ENCODE data around the gene NOPCHAP1.
"Not testable (repeated sequence)": the region's sequence is repeated elsewhere in the genome, so short reads cannot be mapped to it uniquely, and the experiment has no call there.

Gene NOPCHAP1

DNA sequence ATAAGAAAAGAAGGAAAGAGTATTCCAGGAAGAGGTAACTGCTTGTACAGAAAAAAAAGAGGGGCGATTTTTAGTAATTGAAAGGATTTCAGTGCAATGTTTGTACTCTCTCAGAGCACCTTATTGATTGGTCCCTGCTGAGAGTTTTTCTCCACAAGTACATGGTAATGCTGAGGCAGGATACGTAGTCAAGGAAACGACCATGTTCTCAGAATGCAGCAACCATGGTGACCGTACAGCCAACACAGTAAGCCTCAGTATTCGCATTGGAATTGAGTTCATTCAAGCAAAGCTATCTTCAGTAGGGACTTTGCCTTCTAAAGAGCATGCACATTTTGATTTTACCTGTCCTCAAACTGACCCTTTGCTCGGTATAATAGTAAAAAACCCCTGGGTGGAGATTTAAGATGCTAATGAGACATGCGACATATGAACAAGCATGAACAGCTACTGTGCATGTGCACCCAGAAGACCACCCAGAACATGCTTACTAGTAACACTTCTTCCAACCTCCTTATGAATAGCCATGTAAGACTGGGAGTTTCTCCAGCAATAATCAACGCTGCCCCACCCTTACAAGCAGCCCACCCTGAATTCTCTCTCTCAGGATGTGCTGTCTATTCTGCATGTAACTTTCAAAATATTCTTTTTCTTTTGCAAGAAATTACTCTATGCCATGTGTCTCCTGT is 21.8 kb upstream of the NOPCHAP1 start:
- in situ Hi-C loops (cut with MboI; ENCODE audit: low sequenced_read_pairs) = no loop called here

- in situ Hi-C loops (cut with MboI; ENCODE audit: low sequenced_read_pairs) = no loop called here
Observed at GRCh38 chr12:104964856-104965205, 21.3 kb upstream of the NOPCHAP1 start.

- in situ Hi-C loops (cut with MboI; ENCODE audit: low sequenced_read_pairs) = no loop called here
Observed at GRCh38 chr12:104966677-104967076, 19.4 kb upstream of the NOPCHAP1 start.

DNA sequence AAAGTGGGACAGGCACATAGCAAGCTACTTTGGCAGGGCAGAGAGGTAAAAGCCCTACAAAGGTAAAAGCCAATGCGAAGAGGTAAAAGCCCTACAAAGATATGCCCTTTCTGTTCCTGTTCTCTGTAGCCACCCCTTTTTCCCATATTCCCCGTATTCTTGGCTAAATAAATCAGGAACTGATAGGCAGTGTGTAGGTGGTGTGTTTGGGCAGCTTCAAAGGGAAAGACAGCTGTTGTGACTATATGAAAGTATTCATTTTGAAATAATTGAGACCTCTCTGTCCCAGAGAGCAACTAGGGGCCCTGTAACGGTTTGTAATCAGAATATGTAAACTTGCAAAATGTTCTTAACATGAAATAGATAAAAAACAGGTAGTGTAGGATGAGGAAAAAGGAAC is 16.8 kb upstream of the NOPCHAP1 start:
- in situ Hi-C loops (cut with MboI; ENCODE audit: low sequenced_read_pairs) = no loop called here

GRCh38 chr12:104971306-104971705 is 14.8 kb upstream of the NOPCHAP1 start:
- in situ Hi-C loops (cut with MboI; ENCODE audit: low sequenced_read_pairs) = no loop called here

DNA sequence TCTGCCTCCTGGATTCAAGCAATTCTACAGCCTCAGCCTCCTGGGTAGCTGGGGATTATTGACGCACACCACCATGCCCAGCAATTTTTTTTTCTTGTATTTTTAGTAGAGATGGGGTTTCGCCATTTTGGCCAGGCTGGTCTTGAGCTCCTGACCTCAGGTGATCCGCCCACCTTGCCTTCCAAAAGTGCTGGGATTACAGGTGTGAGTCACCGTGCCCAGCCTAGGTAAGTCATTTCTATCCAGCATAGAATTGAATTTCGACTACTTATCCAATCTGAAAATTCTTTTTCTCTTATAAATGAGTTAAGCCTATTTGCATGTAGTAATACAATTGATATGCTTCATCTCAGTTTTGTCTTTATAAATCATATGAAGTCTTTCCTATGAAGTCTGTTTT is 12.9 kb upstream of the NOPCHAP1 start:
- in situ Hi-C loops (cut with MboI; ENCODE audit: low sequenced_read_pairs) = no loop called here

- in situ Hi-C loops (cut with MboI; ENCODE audit: low sequenced_read_pairs) = no loop called here
Observed at GRCh38 chr12:104974626-104975290, 11.4 kb upstream of the NOPCHAP1 start.

DNA sequence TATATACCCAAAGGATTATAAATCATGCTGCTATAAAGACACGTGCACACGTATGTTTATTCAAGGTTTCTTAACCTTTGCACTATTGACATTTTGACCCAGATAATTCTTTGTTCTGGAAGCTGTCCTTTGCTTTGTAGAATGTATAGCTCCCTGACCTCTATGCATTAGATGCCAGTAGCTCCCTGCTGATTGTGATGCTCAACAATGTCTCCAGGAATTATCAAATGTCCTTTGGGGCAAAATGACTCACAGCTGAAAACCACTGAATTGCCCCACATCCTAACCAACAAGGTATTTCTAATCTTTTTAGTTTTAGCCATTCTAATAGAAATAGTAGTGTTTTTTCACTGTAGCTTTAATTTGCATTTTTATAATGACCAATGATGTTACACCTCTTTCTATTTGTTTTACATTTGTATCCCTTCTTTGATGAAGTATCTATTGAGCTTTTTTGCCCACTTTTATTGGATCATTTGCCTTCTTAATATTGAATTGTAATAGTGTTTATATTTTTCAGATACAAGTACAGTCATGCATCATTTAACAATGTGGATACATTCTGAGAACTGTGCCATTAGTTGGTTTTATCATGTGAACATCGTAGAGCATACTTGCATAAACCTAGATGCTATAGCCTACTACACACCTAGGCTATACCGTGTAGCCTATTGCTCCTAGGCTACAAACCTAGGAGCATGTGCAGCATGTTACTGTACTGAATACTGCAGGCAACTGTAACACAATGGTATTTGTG is 10.4 kb upstream of the NOPCHAP1 start:
- in situ Hi-C loops (cut with MboI; ENCODE audit: low sequenced_read_pairs) = no loop called here

DNA sequence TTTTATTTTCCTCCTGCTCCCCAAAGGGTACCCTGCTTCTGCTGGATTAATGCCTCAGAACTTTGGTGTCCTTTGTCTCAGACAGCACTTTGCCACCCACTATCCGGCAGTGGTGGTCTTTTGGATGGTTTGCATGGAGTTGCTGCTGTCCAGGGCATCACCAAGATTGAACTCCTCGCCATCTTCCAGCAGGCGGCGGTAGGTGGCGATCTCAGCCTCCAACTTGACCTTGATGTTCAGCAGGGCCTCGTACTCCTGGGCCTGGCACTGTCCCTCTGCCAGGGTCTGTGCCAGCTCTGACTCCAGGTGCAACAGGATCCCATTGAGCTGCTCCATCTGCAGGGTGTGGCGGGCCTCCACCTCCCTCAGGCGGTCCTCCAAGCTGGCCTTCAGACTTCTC is 9.4 kb upstream of the NOPCHAP1 start:
- in situ Hi-C loops (cut with MboI; ENCODE audit: low sequenced_read_pairs) = no loop called here

DNA sequence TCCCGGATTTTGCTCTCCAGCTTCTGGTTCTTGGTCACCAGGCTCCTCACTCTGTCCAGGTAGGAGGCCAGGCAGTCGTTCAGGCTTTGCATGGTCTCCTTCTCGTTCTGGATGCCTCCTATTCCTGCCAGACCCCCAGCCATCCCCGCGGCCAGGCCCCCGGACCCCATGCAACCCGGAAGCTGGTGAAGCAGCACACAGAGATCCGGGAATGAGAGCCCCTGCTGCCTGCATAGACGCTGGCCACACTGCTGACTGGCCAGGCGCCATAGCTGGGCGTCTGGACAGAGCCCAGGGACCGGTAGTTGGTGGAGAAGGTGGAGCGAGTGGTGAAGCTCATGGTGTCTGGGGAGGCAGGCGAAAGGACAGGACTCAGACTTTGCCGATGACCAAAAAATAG is 8.4 kb upstream of the NOPCHAP1 start:
- in situ Hi-C loops (cut with MboI; ENCODE audit: low sequenced_read_pairs) = not testable (repeated sequence)

DNA sequence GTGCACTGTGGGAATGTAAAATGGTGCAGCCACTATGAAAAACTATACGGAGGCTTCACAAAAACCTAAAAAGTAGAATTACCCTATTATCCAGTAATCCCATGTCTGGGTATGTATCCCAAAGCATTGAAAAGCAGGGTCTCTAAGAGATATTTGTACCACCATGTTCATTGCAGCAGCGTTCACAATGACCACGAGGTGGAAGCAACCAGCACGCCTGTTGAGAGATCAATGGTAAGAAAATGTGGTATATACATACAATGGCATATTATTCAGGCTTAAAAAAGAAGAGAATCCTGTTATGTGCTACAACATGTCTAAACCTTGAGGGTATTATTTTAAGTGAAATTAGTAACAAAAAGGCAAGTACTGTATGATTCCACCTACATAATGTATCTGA is 910 bp upstream of the NOPCHAP1 start:
- in situ Hi-C loops (cut with MboI; ENCODE audit: low sequenced_read_pairs) = no loop called here

DNA sequence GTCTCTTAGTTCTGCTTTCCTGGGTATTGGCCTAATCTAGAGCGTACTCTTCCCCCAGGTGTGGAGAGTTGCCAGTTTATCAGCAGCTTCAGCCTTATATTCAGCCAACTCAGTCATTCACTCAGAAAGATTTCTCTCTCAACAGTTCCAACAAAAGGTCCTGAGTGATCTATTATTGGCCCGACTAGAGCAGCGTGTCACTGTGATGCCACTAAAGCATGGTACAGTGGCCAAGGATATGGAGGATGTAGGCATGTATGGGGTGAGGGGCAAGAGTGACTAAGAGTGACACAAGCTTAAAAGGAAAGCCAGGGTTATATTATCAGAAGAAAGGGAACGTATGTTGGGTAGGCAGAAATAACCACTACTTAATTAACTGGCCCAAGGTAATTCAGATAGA is 4.8 kb downstream of the NOPCHAP1 start:
- in situ Hi-C loops (cut with MboI; ENCODE audit: low sequenced_read_pairs) = no loop called here

GRCh38 chr12:104991565-104992128 is 5.5 kb downstream of the NOPCHAP1 start:
- in situ Hi-C loops (cut with MboI; ENCODE audit: low sequenced_read_pairs) = no loop called here

- in situ Hi-C loops (cut with MboI; ENCODE audit: low sequenced_read_pairs) = no loop called here
Observed at GRCh38 chr12:104994336-104994735, 8.2 kb downstream of the NOPCHAP1 start.

- in situ Hi-C loops (cut with MboI; ENCODE audit: low sequenced_read_pairs) = no loop called here
Observed at GRCh38 chr12:104997541-104997940, 11.4 kb downstream of the NOPCHAP1 start.

DNA sequence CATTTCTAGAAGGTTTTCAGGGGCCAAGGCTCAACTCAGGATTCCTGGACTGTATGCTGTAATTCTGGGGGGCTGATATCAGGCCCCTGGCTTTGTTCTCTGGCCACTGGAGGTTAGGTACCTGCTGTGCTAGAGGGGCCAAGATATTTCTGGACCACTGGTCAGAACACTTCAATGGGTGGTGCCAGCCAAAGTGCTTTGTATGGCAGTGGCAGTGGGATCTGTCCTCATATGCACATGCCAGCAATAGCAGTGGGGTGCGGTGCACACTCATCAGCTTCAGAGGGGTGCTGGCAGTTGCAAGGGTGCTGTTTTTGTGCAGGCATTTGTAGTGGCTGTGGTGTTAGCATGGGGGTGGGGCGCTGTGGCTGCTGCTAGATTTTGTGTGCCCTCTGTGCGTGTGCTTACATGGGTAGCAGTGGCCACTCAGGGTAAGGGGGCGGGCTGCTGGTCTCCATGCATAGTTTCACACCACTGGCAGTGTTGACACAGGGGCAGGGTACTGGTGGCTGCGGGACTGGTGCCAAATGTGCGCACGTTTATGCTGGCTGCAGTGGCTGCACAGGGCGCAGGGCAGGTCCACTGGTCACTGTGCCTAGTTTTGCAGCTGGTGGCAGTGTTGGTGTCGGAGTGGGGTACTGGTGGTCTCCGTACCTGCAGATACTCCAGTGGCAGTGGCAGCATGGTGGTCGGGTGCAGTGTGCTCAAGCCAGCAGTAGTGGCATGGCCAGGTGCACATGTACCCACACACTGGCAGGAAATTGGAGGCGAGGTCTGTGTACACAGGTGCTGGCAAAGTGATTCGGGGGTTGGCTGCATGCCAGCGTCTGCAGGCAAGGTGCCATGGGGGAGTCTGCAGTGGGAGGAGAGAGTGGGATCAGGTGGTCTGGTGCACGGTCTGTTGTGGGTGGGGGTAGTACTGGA is 12.6 kb downstream of the NOPCHAP1 start:
- in situ Hi-C loops (cut with MboI; ENCODE audit: low sequenced_read_pairs) = no loop called here

DNA sequence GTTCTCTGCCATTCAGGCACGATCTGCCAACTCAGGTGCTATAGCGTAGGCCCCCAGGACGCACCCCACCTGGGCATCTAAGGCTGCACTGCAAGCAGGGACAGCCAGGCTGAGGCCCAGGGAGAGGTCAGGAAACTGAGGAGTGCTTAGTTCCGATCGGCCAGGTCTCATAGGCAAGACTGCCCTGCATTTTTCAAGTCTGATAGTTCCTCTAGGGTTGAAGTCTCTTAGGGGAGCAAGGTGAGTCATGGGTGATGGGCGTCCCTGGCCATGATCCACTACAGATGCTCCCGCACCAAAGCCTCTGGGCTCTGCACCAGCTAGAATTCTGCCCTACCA is 13.2 kb downstream of the NOPCHAP1 start:
- in situ Hi-C loops (cut with MboI; ENCODE audit: low sequenced_read_pairs) = no loop called here

GRCh38 chr12:105001476-105001875 is 15.4 kb downstream of the NOPCHAP1 start:
- in situ Hi-C loops (cut with MboI; ENCODE audit: low sequenced_read_pairs) = no loop called here

- in situ Hi-C loops (cut with MboI; ENCODE audit: low sequenced_read_pairs) = no loop called here
Observed at GRCh38 chr12:105013892-105014291, 27.8 kb downstream of the NOPCHAP1 start.

- in situ Hi-C loops (cut with MboI; ENCODE audit: low sequenced_read_pairs) = no loop called here
Observed at GRCh38 chr12:105014603-105015002, 28.5 kb downstream of the NOPCHAP1 start.

- in situ Hi-C loops (cut with MboI; ENCODE audit: low sequenced_read_pairs) = no loop called here
Observed at GRCh38 chr12:105015543-105015942, 29.4 kb downstream of the NOPCHAP1 start.

Measured in HL-60/S4 treated with phorbol 12-myristate 13-acetate at 8.2 ng/mL for 4 days and 3 days (cell line).